ENCODE data around the gene CCDC8. TPM values are rescaled to one million over a fixed set of nuclear protein-coding genes. Genes with fewer than 3 reads are reported as not detected.
"Not testable (repeated sequence)": the region's sequence is repeated elsewhere in the genome, so short reads cannot be mapped to it uniquely, and the experiment has no call there.

CCDC8 gene
- total RNA-seq, 1 donor from 2014 or later = 10.0 TPM

GRCh38 chr19:46402725-46403124 lies 10.6 kb downstream of the CCDC8 start:
- intact Hi-C loops (cut with DNase I) = loop anchor here (1.0 kb wide), 1 partner anchor 85 kb away; no protein-coding TSS in a partner anchor
- Histone ChIP-seq H3K27me3 (no peaks in the 10 kb centered on the region), H3K27ac (peak overlapping the region in 1 of 2 donors; percentile 63), H3K9me3 (no peaks in the 10 kb centered on the region), H3K36me3 (no peaks in the 10 kb centered on the region), H3K4me3 (peak overlapping the region in 1 of 2 donors; percentile 62), H3K4me1 (peaks cover 0 to 18% of the 10 kb centered on the region in 2 donors)
- TF ChIP-seq CTCF (IDR thresholded peaks at IDR 0.05) = no peak
- DNase-seq (ENCODE audit: low spot score in 2 of 2) = no peak

GRCh38 chr19:46397801-46398479 lies 15.4 kb downstream of the CCDC8 start:
- not testable (repeated sequence) for H3K9me3 ChIP-seq; H3K36me3 ChIP-seq; DNase-seq (ENCODE audit: low spot score in 2 of 2); H3K4me3 ChIP-seq; H3K27me3 ChIP-seq
- intact Hi-C loops (cut with DNase I) = loop anchor here (10.0 kb wide), 1 partner anchor 207 kb away; the partner anchor contains the start of gene CALM3
- H3K27ac ChIP-seq = peak overlapping the region in 1 of 2 donors; percentile 37
- H3K4me1 ChIP-seq = peaks cover 5 to 18% of the 10 kb centered on the region in 2 donors

DNA sequence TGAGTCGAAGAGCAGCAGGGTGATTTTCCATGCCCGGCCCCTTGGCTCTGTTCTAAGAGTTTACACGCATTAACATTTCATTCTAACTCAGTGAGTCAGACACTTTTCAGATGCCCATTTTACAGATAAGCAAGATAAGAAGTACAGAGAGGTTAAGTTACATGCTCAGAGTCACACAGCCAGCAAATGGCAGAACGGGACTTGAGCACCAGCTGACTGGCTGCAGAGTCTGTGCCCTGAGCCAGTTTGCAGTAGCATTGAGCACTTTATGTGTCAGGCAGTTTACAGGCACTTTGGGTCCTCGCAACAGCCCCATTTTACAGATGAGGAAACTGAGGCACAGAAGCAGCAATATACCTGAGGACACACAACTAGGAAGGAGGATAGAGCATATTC lies 19.0 kb downstream of the CCDC8 start:
- no peak for TF ChIP-seq CTCF (IDR thresholded peaks at IDR 0.05)
- Histone ChIP-seq H3K4me3 (no peak overlapping the region), H3K27me3 (no peaks in the 10 kb centered on the region), H3K36me3 (peaks cover 20 to 21% of the 10 kb centered on the region in 2 donors), H3K4me1 (peaks cover 5 to 24% of the 10 kb centered on the region in 2 donors), H3K9me3 (no peaks in the 10 kb centered on the region), H3K27ac (peak overlapping the region; percentile 52 to 66)
- no peak for DNase-seq (ENCODE audit: low spot score in 2 of 2)
- intact Hi-C loops (cut with DNase I) = loop anchor here (5.0 to 10.0 kb wide), 2 partner anchors 112 to 210 kb away; partner anchors contain the start of gene CALM3

GRCh38 chr19:46393456-46394401 lies 19.6 kb downstream of the CCDC8 start:
- H3K4me1 ChIP-seq = peaks cover 5 to 24% of the 10 kb centered on the region in 2 donors
- intact Hi-C loops (cut with DNase I) = loop anchor here (5.0 to 10.0 kb wide), 2 partner anchors 111 to 211 kb away; partner anchors contain the start of gene CALM3
- no peaks in the 10 kb centered on the region for H3K9me3 ChIP-seq
- TF ChIP-seq CTCF (IDR thresholded peaks at IDR 0.05) = no peak
- no peak for DNase-seq (ENCODE audit: low spot score in 2 of 2)
- peak overlapping the region; percentile 52 to 66 for H3K27ac ChIP-seq
- H3K4me3 ChIP-seq = no peak overlapping the region
- no peaks in the 10 kb centered on the region for H3K27me3 ChIP-seq
- peaks cover 26 to 28% of the 10 kb centered on the region in 2 donors for H3K36me3 ChIP-seq

GRCh38 chr19:46392837-46393236 lies 20.5 kb downstream of the CCDC8 start:
- no peak for TF ChIP-seq CTCF (IDR thresholded peaks at IDR 0.05)
- H3K36me3 ChIP-seq = peaks cover 34 to 36% of the 10 kb centered on the region in 2 donors
- H3K27ac ChIP-seq = peak overlapping the region; percentile 52 to 66
- peaks cover 5 to 24% of the 10 kb centered on the region in 2 donors for H3K4me1 ChIP-seq
- H3K27me3 ChIP-seq = no peaks in the 10 kb centered on the region
- H3K9me3 ChIP-seq = no peaks in the 10 kb centered on the region
- intact Hi-C loops (cut with DNase I) = loop anchor here (5.0 to 10.0 kb wide), 2 partner anchors 111 to 212 kb away; partner anchors contain the start of gene CALM3
- no peak for DNase-seq (ENCODE audit: low spot score in 2 of 2)
- no peak overlapping the region for H3K4me3 ChIP-seq

All from ascending aorta (tissue), 2 donors.